Testis (tissue), 2 donors: ENCODE data around the gene IL4I1.

Experiments
- POLR2A ChIP-seq: fragments of 450-650 bp; IDR thresholded peaks from one replicate; pipeline ENCODE4 v1.6.1; 2017; ENCODE audit warnings: antibody characterized with exemption, mild to moderate bottlenecking, moderate library complexity
- TF ChIP-seq, protein P1 (sequence below), 3 experiments: fragments of 450-650 bp in 2 of 3; fragments of 200-600 bp in 1 of 3; sonication (generic) in 1 of 3; IDR thresholded peaks; one replicate each; pipeline ENCODE4 v1.5.1; 2016 to 2019; ENCODE audit warnings: antibody characterized with exemption in 3 of 3, mild to moderate bottlenecking in 2 of 3, moderate library complexity in 1 of 3

DNA sequence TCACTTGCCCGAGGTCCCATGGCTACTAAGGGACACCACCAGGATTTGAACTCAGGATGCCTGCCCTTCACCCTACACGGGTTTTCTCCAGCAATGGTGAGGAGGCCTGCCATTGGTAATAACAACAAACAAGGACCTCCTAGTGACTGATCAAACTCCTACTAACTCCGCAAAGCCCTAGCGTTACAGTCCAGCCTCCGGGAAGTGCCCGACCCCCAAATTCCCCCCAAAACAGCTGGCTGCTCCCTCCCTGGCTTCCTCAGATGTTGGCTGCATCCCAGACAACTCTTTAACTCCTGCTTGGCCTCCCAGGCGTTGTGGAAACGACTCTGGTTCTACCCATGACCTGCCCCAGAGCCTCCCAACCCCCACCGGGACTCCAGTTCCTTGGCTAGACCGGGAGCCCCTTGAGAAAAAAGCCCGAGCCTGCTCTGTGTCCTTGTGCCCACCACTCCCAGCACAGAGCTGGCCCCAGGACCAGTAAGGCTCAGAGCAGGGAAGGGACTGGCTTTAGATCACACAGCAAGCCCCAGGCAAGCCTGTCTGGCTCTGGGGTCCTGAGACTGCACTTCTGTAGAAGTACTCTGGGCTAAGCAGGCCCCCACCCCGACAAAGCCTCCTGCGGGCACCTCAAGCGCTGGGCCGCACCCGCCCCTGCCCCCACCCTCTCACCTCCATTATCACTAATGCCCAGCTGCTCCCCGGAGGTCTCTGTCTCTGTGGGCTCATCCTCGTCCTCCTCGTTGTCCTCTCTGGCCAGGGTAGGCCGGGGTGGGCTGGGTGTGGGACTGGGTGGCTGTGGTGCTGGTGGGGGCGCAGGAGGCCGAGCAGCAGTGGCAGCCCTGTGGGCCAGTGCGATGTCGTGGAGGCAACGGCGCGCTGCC lies 24.2 kb downstream of the IL4I1 start:
- no peak for TF ChIP-seq POLR2A
- TF ChIP-seq, protein P1, sequence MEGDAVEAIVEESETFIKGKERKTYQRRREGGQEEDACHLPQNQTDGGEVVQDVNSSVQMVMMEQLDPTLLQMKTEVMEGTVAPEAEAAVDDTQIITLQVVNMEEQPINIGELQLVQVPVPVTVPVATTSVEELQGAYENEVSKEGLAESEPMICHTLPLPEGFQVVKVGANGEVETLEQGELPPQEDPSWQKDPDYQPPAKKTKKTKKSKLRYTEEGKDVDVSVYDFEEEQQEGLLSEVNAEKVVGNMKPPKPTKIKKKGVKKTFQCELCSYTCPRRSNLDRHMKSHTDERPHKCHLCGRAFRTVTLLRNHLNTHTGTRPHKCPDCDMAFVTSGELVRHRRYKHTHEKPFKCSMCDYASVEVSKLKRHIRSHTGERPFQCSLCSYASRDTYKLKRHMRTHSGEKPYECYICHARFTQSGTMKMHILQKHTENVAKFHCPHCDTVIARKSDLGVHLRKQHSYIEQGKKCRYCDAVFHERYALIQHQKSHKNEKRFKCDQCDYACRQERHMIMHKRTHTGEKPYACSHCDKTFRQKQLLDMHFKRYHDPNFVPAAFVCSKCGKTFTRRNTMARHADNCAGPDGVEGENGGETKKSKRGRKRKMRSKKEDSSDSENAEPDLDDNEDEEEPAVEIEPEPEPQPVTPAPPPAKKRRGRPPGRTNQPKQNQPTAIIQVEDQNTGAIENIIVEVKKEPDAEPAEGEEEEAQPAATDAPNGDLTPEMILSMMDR (IDR thresholded peaks at IDR 0.05) = no peak
